H1 (cell line): ENCODE data around the gene TAGLN2. TPM values are rescaled to one million over a fixed set of nuclear protein-coding genes. Genes with fewer than 3 reads are reported as not detected.

Experiments
- CREB1 ChIP-seq: IDR thresholded peaks from 2 replicates; pipeline ENCODE4 v1.6.1; 2012; ENCODE audit warnings: inconsistent platforms
- CTBP2 ChIP-seq: IDR thresholded peaks from 2 replicates; pipeline ENCODE4 v1.7.0; 2011; ENCODE audit warnings: borderline replicate concordance, mild to moderate bottlenecking, moderate library complexity, mixed read lengths, low read length; ENCODE audit not compliant: insufficient read depth, insufficient read length
- EGR1 ChIP-seq: IDR thresholded peaks from 2 replicates; pipeline ENCODE4 v1.6.1; 2011; ENCODE audit warnings: low read depth, low read length, borderline replicate concordance
- EZH2 ChIP-seq: fragments of 200-600 bp; sonication (generic); IDR thresholded peaks from 2 replicates; pipeline ENCODE4 v1.7.1; 2012; ENCODE audit warnings: low read depth, mild to moderate bottlenecking, moderate library complexity, low read length, inconsistent platforms; ENCODE audit not compliant: severe bottlenecking
- KDM4A ChIP-seq: IDR thresholded peaks from one replicate; pipeline ENCODE4 v1.7.1; 2012; ENCODE audit warnings: low read depth, mild to moderate bottlenecking, moderate library complexity, low read length, inconsistent platforms; ENCODE audit not compliant: severe bottlenecking
- NRF1 ChIP-seq: IDR thresholded peaks from 2 replicates; pipeline ENCODE4 v1.6.1; 2011; ENCODE audit warnings: mild to moderate bottlenecking, low read depth, low read length, improper control_type of control experiment
- SP2 ChIP-seq: IDR thresholded peaks from 2 replicates; pipeline ENCODE4 v1.6.1; 2012; ENCODE audit warnings: mild to moderate bottlenecking, low read length, inconsistent platforms
- TBP ChIP-seq: IDR thresholded peaks from 2 replicates; pipeline ENCODE4 v1.6.1; 2011; ENCODE audit warnings: low read depth, low read length, improper control_type of control experiment
- polyA plus RNA-seq, 7 experiments: library from polyadenylated mRNA; depleted of rRNA in 3 of 7; stranded (reverse) in 5 of 7; unstranded in 2 of 7; fragments of >200 nt in 5 of 7; fragments of 200-250 nt in 2 of 7; gene quantifications; 1 replicate in 5 of 7; 2 replicates in 1 of 7; 4 replicates in 1 of 7; pipeline versions ENCODE4 v1.2.1 to v1.2.3, GENCODE V29; 2011 to 2013; ENCODE audit warnings: missing spikeins in 2 of 7, mixed read lengths in 2 of 7
- total RNA-seq: library from RNA; stranded (reverse); fragmentation: NEBNext Ultra II Directional; extraction: Animal tissue kit (Norgen Biotek cat#: 25700); gene quantifications from 2 replicates; pipeline ENCODE4 v1.2.1, GENCODE V29; 2021
- TF ChIP-seq, protein P1 (sequence below): fragments of 300-600 bp; sonication (generic); IDR thresholded peaks from 2 replicates; pipeline ENCODE4 v1.7.1; 2012; ENCODE audit warnings: low read length, moderate library complexity, mild to moderate bottlenecking, inconsistent platforms; ENCODE audit not compliant: insufficient replicate concordance

TAGLN2 gene
- total and polyA plus RNA-seq, 2 of the 8 experiments (the other 6 are each of a cell fraction or from before 2014, with no cell fraction given): 93.0 to 114 TPM

DNA sequence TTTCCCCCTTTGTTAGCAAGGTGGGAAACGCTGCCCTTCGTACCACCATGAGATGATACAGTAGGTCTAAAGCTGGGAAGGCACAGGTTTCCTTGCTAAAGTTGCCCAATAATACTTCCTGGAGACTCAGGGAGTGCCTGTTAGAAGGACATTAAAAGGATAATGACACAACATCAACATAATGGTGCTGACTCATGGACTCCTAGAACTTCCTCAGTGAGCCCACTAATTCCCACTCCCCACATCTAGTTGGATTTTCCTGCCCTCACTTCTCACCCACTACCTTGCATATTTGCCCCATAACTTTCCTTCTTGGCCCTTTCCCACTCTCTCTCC is 42.8 kb downstream of the TAGLN2 start (continued):
- TF ChIP-seq, protein P1, sequence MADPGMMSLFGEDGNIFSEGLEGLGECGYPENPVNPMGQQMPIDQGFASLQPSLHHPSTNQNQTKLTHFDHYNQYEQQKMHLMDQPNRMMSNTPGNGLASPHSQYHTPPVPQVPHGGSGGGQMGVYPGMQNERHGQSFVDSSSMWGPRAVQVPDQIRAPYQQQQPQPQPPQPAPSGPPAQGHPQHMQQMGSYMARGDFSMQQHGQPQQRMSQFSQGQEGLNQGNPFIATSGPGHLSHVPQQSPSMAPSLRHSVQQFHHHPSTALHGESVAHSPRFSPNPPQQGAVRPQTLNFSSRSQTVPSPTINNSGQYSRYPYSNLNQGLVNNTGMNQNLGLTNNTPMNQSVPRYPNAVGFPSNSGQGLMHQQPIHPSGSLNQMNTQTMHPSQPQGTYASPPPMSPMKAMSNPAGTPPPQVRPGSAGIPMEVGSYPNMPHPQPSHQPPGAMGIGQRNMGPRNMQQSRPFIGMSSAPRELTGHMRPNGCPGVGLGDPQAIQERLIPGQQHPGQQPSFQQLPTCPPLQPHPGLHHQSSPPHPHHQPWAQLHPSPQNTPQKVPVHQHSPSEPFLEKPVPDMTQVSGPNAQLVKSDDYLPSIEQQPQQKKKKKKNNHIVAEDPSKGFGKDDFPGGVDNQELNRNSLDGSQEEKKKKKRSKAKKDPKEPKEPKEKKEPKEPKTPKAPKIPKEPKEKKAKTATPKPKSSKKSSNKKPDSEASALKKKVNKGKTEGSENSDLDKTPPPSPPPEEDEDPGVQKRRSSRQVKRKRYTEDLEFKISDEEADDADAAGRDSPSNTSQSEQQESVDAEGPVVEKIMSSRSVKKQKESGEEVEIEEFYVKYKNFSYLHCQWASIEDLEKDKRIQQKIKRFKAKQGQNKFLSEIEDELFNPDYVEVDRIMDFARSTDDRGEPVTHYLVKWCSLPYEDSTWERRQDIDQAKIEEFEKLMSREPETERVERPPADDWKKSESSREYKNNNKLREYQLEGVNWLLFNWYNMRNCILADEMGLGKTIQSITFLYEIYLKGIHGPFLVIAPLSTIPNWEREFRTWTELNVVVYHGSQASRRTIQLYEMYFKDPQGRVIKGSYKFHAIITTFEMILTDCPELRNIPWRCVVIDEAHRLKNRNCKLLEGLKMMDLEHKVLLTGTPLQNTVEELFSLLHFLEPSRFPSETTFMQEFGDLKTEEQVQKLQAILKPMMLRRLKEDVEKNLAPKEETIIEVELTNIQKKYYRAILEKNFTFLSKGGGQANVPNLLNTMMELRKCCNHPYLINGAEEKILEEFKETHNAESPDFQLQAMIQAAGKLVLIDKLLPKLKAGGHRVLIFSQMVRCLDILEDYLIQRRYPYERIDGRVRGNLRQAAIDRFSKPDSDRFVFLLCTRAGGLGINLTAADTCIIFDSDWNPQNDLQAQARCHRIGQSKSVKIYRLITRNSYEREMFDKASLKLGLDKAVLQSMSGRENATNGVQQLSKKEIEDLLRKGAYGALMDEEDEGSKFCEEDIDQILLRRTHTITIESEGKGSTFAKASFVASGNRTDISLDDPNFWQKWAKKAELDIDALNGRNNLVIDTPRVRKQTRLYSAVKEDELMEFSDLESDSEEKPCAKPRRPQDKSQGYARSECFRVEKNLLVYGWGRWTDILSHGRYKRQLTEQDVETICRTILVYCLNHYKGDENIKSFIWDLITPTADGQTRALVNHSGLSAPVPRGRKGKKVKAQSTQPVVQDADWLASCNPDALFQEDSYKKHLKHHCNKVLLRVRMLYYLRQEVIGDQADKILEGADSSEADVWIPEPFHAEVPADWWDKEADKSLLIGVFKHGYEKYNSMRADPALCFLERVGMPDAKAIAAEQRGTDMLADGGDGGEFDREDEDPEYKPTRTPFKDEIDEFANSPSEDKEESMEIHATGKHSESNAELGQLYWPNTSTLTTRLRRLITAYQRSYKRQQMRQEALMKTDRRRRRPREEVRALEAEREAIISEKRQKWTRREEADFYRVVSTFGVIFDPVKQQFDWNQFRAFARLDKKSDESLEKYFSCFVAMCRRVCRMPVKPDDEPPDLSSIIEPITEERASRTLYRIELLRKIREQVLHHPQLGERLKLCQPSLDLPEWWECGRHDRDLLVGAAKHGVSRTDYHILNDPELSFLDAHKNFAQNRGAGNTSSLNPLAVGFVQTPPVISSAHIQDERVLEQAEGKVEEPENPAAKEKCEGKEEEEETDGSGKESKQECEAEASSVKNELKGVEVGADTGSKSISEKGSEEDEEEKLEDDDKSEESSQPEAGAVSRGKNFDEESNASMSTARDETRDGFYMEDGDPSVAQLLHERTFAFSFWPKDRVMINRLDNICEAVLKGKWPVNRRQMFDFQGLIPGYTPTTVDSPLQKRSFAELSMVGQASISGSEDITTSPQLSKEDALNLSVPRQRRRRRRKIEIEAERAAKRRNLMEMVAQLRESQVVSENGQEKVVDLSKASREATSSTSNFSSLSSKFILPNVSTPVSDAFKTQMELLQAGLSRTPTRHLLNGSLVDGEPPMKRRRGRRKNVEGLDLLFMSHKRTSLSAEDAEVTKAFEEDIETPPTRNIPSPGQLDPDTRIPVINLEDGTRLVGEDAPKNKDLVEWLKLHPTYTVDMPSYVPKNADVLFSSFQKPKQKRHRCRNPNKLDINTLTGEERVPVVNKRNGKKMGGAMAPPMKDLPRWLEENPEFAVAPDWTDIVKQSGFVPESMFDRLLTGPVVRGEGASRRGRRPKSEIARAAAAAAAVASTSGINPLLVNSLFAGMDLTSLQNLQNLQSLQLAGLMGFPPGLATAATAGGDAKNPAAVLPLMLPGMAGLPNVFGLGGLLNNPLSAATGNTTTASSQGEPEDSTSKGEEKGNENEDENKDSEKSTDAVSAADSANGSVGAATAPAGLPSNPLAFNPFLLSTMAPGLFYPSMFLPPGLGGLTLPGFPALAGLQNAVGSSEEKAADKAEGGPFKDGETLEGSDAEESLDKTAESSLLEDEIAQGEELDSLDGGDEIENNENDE: no peak
- TF ChIP-seq SP2 (no peak), EGR1 (no peak), NRF1 (no peak), TBP (no peak), CTBP2 (no peak), KDM4A (no peak), CREB1 (no peak), EZH2 (no peak)
